Central memory CD4-positive, alpha-beta T cell (primary cell): ENCODE measurements around the gene ZMYND8.

Source experiments
- DNase-seq: peaks from one replicate; pipeline ENCODE4 v3.0.0; 2022

ZMYND8 gene

DNA sequence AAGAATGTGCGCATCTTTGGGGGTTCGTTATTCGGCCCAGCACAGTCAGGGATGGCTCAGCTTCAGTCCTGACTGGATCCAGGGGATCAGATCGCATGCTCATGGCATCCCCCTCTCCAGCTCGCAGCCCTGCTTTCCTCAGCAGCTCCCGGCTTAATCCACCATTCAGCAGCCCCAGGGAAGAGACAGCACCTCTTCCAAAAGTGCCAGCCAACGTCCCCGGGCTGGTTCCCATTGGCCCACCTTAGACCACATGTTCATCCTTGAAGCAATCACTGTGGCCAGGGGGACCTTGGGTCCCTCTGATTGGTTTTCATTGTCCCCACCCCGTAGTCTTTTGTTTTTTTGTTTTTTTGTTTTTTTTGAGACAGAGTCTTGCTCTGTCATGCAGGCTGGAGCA is 188.7 kb downstream of the ZMYND8 start:
- no peak for DNase-seq

DNA sequence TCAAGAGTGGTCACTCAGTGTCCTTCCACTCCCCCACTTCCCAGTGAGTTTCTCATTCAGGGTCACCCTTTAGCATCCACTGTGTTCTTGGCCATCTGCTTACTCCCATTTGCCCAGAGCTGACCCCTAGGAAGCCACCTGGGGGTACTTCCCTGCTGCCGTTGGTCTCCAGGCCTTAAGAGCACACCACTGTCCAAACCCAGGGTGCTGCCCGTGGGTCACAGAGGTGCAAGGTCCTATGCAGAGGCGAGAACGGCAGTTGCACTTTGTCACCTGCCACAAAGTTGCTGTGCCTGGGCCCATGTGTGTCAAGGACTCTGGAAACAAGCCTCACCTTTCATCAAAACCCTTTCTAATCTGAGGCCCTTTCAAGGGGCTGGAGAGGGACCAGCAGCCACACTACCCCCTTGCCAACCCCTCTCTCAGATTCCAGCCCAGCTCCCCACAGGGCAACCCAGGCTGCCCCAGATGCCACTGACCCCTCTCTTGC is 191.1 kb downstream of the ZMYND8 start:
- DNase-seq, result no peak

GRCh38 chr20:47164140-47164539 is 192.4 kb downstream of the ZMYND8 start:
- DNase-seq, result no peak

GRCh38 chr20:47161411-47161810 is 195.1 kb downstream of the ZMYND8 start:
- DNase-seq, result no peak

DNA sequence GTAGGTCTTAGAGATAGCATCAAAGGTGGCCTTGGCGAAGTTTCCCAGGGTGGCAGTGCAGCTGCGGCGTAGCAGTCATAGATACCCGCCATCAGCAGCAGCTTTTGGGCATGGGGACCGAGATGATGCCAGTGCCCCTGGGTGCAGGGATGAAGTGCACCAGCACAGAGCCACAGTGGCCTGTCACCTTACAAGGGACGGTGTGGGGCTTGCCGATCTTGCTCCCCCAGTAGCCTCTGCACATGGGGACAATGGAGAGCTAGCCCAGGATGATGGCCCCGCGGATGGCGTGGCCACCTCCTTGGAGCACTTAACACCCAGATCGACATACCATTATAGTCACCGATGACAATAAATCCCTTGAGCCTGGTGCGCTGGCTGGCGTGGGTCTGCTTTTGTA is 195.5 kb downstream of the ZMYND8 start:
- DNase-seq, result no peak

- DNase-seq, result no peak
Observed at GRCh38 chr20:47160240-47160639, 196.3 kb downstream of the ZMYND8 start.
